MM.1S (cell line): ENCODE results near the gene CREB3L2.
"Not testable (repeated sequence)": the region's sequence is repeated elsewhere in the genome, so short reads cannot be mapped to it uniquely, and the experiment has no call there.

Experiments used
- DNase-seq: peaks from one replicate; pipeline ENCODE4 v3.0.0-alpha.2; 2015
- H2AFZ ChIP-seq: fragments of 300-600 bp; sonication (generic); 2 replicates; pipeline ENCODE4 v1.6.0; 2016; ENCODE audit warnings: antibody characterized with exemption, low read length
- H3F3A ChIP-seq: fragments of 300-600 bp; sonication (generic); 2 replicates; pipeline ENCODE4 v1.6.1; 2016; ENCODE audit warnings: mild to moderate bottlenecking, antibody characterized with exemption, low read length, moderate library complexity, mixed read lengths; ENCODE audit not compliant: insufficient read depth
- H3K27ac ChIP-seq: fragments of 300-600 bp; sonication (generic); 2 replicates; pipeline ENCODE4 v1.5.1; 2016; ENCODE audit warnings: mild to moderate bottlenecking, low read length
- H3K27me3 ChIP-seq: fragments of 300-600 bp; sonication (generic); replicated peaks from 2 replicates; pipeline ENCODE4 v1.6.0; 2016; ENCODE audit warnings: low read length; ENCODE audit not compliant: insufficient read depth
- H3K36me3 ChIP-seq: fragments of 300-600 bp; sonication (generic); replicated peaks from 2 replicates; pipeline ENCODE4 v1.6.1; 2016; ENCODE audit warnings: mild to moderate bottlenecking, low read length, mixed read lengths; ENCODE audit not compliant: insufficient read depth
- H3K4me1 ChIP-seq: fragments of 300-600 bp; sonication (generic); 2 replicates; pipeline ENCODE4 v1.6.1; 2016; ENCODE audit warnings: low read length, mixed read lengths
- H3K4me2 ChIP-seq: fragments of 300-600 bp; sonication (generic); 2 replicates; pipeline ENCODE4 v1.6.0; 2016; ENCODE audit warnings: low read depth, low read length
- H3K4me3 ChIP-seq: fragments of 300-600 bp; sonication (generic); 2 replicates; pipeline ENCODE4 v1.5.1; 2016; ENCODE audit warnings: low read length, mixed read lengths
- H3K79me2 ChIP-seq: fragments of 300-600 bp; sonication (generic); 2 replicates; pipeline ENCODE4 v1.6.1; 2016; ENCODE audit warnings: mixed run types, low read length, mixed read lengths
- H3K9ac ChIP-seq: fragments of 300-600 bp; sonication (generic); 2 replicates; pipeline ENCODE4 v1.6.1; 2016; ENCODE audit warnings: low read length, mixed read lengths
- H3K9me2 ChIP-seq: fragments of 300-600 bp; sonication (generic); replicated peaks from 2 replicates; pipeline ENCODE4 v1.6.1; 2016; ENCODE audit warnings: mild to moderate bottlenecking, low read length, mixed read lengths; ENCODE audit not compliant: insufficient read depth
- H3K9me3 ChIP-seq: fragments of 300-600 bp; sonication (generic); replicated peaks from 2 replicates; pipeline ENCODE4 v1.6.1; 2016; ENCODE audit warnings: mild to moderate bottlenecking, low read length, mixed read lengths; ENCODE audit not compliant: insufficient read depth
- H4K20me1 ChIP-seq: fragments of 300-600 bp; sonication (generic); 2 replicates; pipeline ENCODE4 v1.6.1; 2016; ENCODE audit warnings: mild to moderate bottlenecking, low read length, moderate library complexity, mixed read lengths; ENCODE audit not compliant: insufficient read depth
- EZH2 ChIP-seq: fragments of 300-600 bp; sonication (generic); optimal IDR thresholded peaks from 2 replicates; pipeline ENCODE3; 2017; ENCODE audit warnings: low read depth, mild to moderate bottlenecking, antibody characterized with exemption, low read length, mixed read lengths
- EZH2phosphoT487 ChIP-seq: fragments of 300-600 bp; sonication (generic); IDR thresholded peaks from 2 replicates; pipeline ENCODE4 v1.6.1; 2018; ENCODE audit warnings: antibody characterized with exemption, low read length
- TF ChIP-seq, protein P1 (sequence below): fragments of 300-600 bp; sonication (generic); IDR thresholded peaks from 2 replicates; pipeline ENCODE4 v1.5.1; 2016; ENCODE audit warnings: antibody characterized with exemption, low read length, mixed read lengths

CREB3L2 gene

DNA sequence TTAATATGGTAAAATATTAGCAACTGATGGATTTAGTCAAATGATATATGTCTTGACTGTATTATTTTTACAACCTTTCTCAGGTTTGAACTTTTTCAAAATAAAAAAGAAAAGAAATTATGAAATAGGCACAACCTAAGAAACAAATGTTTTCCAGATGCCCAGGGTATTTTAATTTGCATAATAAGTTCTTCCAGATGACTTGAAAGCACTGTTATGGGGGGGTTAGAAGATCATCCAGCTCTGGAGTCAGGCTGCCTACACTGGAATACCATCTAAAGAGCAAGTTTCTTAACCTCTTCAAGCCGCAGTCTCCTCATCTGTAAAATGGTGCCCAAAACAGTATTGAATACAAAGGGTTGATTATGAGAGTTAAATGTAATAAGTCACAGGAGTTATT, 32.1 kb downstream of the CREB3L2 start:
- Histone ChIP-seq H2AFZ (no peak overlapping the region), H3K9me2 (no peaks in the 10 kb centered on the region), H3K4me2 (no peak overlapping the region), H3K9ac (no peak overlapping the region), H3K9me3 (no peaks in the 10 kb centered on the region), H3K36me3 (no peaks in the 10 kb centered on the region), H3F3A (no peaks in the 10 kb centered on the region), H3K27me3 (no peaks in the 10 kb centered on the region), H3K4me1 (no peaks in the 10 kb centered on the region), H4K20me1 (peaks cover 8% of the 10 kb centered on the region; the same call in 1 of the 2 replicates), H3K79me2 (peaks cover 95% of the 10 kb centered on the region), H3K4me3 (no peak overlapping the region), H3K27ac (no peak overlapping the region)
- DNase-seq = no peak
- TF ChIP-seq, protein P1, sequence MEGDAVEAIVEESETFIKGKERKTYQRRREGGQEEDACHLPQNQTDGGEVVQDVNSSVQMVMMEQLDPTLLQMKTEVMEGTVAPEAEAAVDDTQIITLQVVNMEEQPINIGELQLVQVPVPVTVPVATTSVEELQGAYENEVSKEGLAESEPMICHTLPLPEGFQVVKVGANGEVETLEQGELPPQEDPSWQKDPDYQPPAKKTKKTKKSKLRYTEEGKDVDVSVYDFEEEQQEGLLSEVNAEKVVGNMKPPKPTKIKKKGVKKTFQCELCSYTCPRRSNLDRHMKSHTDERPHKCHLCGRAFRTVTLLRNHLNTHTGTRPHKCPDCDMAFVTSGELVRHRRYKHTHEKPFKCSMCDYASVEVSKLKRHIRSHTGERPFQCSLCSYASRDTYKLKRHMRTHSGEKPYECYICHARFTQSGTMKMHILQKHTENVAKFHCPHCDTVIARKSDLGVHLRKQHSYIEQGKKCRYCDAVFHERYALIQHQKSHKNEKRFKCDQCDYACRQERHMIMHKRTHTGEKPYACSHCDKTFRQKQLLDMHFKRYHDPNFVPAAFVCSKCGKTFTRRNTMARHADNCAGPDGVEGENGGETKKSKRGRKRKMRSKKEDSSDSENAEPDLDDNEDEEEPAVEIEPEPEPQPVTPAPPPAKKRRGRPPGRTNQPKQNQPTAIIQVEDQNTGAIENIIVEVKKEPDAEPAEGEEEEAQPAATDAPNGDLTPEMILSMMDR = no peak
- no peak for TF ChIP-seq EZH2
- TF ChIP-seq EZH2phosphoT487 = no peak

DNA sequence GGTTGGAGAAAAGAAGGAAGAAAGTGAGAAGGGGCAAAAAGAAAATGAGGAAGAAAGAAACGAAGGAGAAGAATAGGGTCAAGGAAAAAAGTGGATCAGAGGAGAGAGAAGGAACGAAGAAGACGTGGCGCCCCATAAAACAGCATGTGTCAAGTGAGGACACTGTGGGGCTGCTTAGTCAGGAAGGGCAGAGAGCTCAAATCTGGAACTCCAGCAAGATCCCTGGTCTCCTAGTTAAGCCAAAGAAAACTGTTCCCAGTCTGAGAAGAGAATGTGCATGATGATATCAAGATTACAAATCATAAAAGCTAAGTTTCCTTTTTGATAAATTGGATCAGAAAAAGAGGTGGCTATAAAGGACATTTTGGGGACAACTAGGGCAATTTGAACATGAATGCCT, 33.0 kb downstream of the CREB3L2 start:
- H3K4me1 ChIP-seq = no peaks in the 10 kb centered on the region
- H3F3A ChIP-seq = no peaks in the 10 kb centered on the region

DNA sequence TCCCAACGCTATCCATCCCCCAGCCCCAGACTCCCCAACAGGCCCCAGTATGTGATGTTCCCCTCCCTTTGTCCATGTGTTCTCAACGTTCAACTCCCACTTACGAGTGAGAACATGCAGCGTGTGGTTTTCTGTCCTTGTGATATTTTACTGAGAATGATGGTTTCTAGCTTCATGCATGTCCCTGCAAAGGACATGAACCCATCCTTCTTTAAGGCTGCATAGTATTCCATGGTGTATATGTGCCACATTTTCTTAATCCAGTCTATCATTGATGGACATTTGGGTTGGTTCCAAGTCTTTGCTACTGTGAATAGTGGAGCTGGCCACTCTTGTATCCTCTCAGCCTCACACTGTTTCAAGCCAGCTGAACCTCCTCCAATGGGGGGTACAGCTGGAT, 33.5 kb downstream of the CREB3L2 start:
- not testable (repeated sequence) for H3K27me3 ChIP-seq, H3K9me2 ChIP-seq, H3F3A ChIP-seq, H3K4me1 ChIP-seq, H3K9ac ChIP-seq, H3K4me2 ChIP-seq, H4K20me1 ChIP-seq, DNase-seq, H3K9me3 ChIP-seq, H3K36me3 ChIP-seq, H2AFZ ChIP-seq, H3K27ac ChIP-seq, H3K4me3 ChIP-seq
- H3K79me2 ChIP-seq = peaks cover 95% of the 10 kb centered on the region

More for the DNA sequence above, 33.0 kb downstream of the CREB3L2 start:
- no peaks in the 10 kb centered on the region for H3K9me2 ChIP-seq
- H3K36me3 ChIP-seq = no peaks in the 10 kb centered on the region
- TF ChIP-seq EZH2 (no peak), EZH2phosphoT487 (no peak)
- TF ChIP-seq, protein P1 = no peak
- peaks cover 95% of the 10 kb centered on the region for H3K79me2 ChIP-seq
- no peak overlapping the region for H3K9ac ChIP-seq
- H3K4me2 ChIP-seq = no peak overlapping the region
- H3K27me3 ChIP-seq = no peaks in the 10 kb centered on the region
- no peak overlapping the region for H3K27ac ChIP-seq
- no peak for DNase-seq
- H4K20me1 ChIP-seq = peaks cover 9% of the 10 kb centered on the region; the same call in 1 of the 2 replicates
- H3K9me3 ChIP-seq = no peaks in the 10 kb centered on the region
- no peak overlapping the region for H2AFZ ChIP-seq
- H3K4me3 ChIP-seq = no peak overlapping the region

DNA sequence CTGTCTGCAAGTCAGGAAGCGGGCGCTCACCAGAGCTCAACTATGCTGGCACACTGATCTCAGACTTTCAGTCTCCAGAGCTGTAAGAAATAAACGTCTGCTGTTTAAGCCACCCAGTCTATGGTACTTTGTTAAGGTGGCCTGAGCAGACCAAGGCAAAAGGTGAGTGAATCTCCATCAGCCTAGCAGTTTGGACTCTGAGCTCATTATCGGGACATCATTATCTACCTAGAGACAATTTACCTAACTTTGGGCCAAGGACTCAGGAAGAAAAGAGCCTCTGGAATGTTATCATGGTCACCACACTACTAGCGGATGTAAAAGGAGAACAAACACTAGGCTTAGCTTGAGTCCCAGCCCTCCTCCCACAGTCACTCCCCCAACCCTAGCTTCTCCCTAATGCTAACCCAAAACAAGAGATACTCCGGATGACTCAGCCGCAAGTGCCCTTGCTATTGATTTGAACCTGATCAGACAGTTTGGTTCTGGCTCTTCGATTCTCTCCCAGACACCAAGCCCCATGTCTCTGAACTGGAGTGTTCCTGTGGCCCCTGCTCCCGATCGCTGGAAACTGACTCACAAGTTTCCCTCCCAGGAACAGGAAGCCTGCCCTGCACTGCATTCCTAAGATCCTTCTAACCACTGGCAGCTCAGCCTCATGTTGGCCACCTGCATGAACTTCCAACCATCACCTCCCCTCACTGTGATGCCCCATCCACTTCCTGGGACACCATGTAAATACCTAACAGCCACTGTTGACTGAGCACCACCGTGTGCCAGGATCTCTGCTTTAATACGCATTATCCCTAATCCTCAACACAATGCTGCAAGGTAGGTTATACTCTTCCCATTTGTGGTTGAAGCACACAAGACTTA, 34.5 kb downstream of the CREB3L2 start:
- Histone ChIP-seq H3K4me2 (no peak overlapping the region), H3K9me3 (no peaks in the 10 kb centered on the region), H3F3A (no peaks in the 10 kb centered on the region), H3K9me2 (no peaks in the 10 kb centered on the region), H3K36me3 (no peaks in the 10 kb centered on the region), H2AFZ (no peak overlapping the region), H3K4me3 (no peak overlapping the region), H4K20me1 (peaks cover 15% of the 10 kb centered on the region; the same call in 1 of the 2 replicates), H3K27me3 (no peaks in the 10 kb centered on the region), H3K79me2 (peaks cover 98% of the 10 kb centered on the region), H3K9ac (no peak overlapping the region), H3K4me1 (no peaks in the 10 kb centered on the region), H3K27ac (no peak overlapping the region)
- DNase-seq = no peak
- TF ChIP-seq EZH2 (no peak), EZH2phosphoT487 (no peak)
- TF ChIP-seq, protein P1 = no peak
